Mammary epithelial cell (primary cell): ENCODE data around the gene CPLX4.

Source experiments
- CTCF ChIP-seq, 2 donors: IDR thresholded peaks in 1 of 2; conservative IDR thresholded peaks in 1 of 2; 2 replicates each; pipeline ENCODE4 v1.5.1; 2011 to 2012; ENCODE audit warnings: inconsistent platforms in 2 of 2, low read length in 2 of 2, mild to moderate bottlenecking in 2 of 2, control low read depth in 1 of 2, low read depth in 1 of 2; ENCODE audit not compliant: insufficient read depth in 1 of 2; ENCODE audit errors: extremely low read depth in 1 of 2
- EZH2 ChIP-seq: IDR thresholded peaks from 2 replicates; pipeline ENCODE4 v1.6.1; 2012; ENCODE audit warnings: low read length, inconsistent platforms, borderline replicate concordance

GRCh38 chr18:59345556-59345955, 27.1 kb upstream of the CPLX4 start:
- no peak for TF ChIP-seq EZH2
- TF ChIP-seq CTCF (conservative IDR thresholded peaks at IDR 0.05 in 1 of 2, IDR thresholded peaks at IDR 0.05 in 1 of 2; ENCODE audit: extremely low read depth in 1 of 2, insufficient read depth in 1 of 2, low read depth in 1 of 2, low read length in 2 of 2) = no peak
